HG03175 (cell line): Measurements from ENCODE around the gene PARP12.

ENCODE experiments used
- ATAC-seq: cut with Tn5 transposase; IDR thresholded peaks from one replicate; pipeline ENCODE4 v1.9.1; 2021; ENCODE audit warnings: mild to moderate bottlenecking, moderate library complexity; ENCODE audit not compliant: unreplicated experiment

The PARP12 gene

GRCh38 chr7:140015471-140015970 is 47.2 kb downstream of the PARP12 start:
- no peak for ATAC-seq

- ATAC-seq = no peak
These were observed 48.6 kb downstream of the PARP12 start for GRCh38 chr7:140014123-140014522.

GRCh38 chr7:140013676-140014075 is 49.1 kb downstream of the PARP12 start:
- no peak for ATAC-seq

GRCh38 chr7:140010194-140010895 is 52.4 kb downstream of the PARP12 start:
- no peak for ATAC-seq

GRCh38 chr7:140009735-140010134 is 53.0 kb downstream of the PARP12 start:
- ATAC-seq = no peak

GRCh38 chr7:140008755-140009610 is 53.8 kb downstream of the PARP12 start:
- ATAC-seq = no peak

- ATAC-seq = no peak
These were observed 55.6 kb downstream of the PARP12 start for GRCh38 chr7:140007051-140007690.

- no peak for ATAC-seq
These were observed 56.2 kb downstream of the PARP12 start for GRCh38 chr7:140006600-140006999.

- ATAC-seq = no peak
These were observed 56.8 kb downstream of the PARP12 start for GRCh38 chr7:140005754-140006503.

- no peak for ATAC-seq
These were observed 57.4 kb downstream of the PARP12 start for GRCh38 chr7:140005341-140005740.

- ATAC-seq = no peak
These were observed 58.1 kb downstream of the PARP12 start for GRCh38 chr7:140004672-140005071.

GRCh38 chr7:140003913-140004382 is 58.8 kb downstream of the PARP12 start:
- no peak for ATAC-seq

- ATAC-seq = no peak
These were observed 62.0 kb downstream of the PARP12 start for GRCh38 chr7:140000666-140001268.

- ATAC-seq = no peak
These were observed 63.2 kb downstream of the PARP12 start for GRCh38 chr7:139999516-139999915.

GRCh38 chr7:139998572-139998971 is 64.2 kb downstream of the PARP12 start:
- no peak for ATAC-seq

GRCh38 chr7:139995017-139995915 is 67.5 kb downstream of the PARP12 start:
- no peak for ATAC-seq

- no peak for ATAC-seq
These were observed 68.4 kb downstream of the PARP12 start for GRCh38 chr7:139994356-139994755.

GRCh38 chr7:139993592-139993991 is 69.2 kb downstream of the PARP12 start:
- no peak for ATAC-seq

GRCh38 chr7:139993169-139993568 is 69.6 kb downstream of the PARP12 start:
- no peak for ATAC-seq
